GM10266 (cell line): ENCODE measurements around the gene PARVB.

ENCODE experiments used
- DNase-seq: peaks from one replicate; pipeline ENCODE4 v3.0.0; 2012; ENCODE audit errors: extremely low spot score
- TF ChIP-seq, protein P1 (sequence below): IDR thresholded peaks from 2 replicates; pipeline ENCODE4 v1.5.1; 2012; ENCODE audit warnings: mild to moderate bottlenecking, low read depth; ENCODE audit not compliant: control insufficient read depth, insufficient read depth; ENCODE audit errors: missing control alignments

The PARVB gene

DNA sequence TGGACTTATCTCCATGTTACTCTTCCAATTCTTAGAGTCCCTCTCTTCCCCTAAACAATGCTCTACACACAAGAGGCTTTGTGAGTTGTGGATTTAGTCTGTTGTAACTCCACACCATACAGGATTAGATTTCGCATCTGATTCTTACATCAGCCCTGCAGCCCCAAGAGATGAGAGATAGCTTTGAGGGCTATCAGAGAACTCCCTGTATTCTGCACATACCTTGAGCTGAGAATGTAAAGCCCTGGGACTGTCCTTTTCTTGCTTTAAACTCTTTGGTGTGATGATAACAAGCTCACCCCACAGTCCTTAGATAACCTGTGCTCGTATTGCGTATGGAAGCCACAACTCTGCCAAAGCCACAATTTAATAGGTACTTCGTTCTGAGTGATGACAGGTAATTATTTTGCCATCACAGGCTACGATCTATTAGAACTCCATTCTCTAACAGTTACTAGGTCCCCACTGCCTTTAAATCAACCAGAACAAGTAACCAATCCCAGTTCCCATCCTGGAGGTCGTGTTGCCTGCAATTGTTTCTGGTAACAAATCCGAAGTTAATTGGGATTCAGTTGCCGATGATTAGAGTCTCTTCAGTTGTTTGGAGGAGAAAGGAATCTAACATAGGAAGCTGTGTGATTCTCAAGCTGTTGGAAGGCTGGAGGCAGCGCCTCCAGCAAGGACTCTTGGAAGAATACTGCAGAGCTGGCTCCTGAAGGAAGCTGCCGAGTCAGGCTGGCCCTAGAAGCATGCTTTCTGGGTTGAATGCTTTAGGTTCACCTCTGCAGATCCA lies 155.3 kb downstream of the PARVB start:
- DNase-seq = no peak
- TF ChIP-seq, protein P1, sequence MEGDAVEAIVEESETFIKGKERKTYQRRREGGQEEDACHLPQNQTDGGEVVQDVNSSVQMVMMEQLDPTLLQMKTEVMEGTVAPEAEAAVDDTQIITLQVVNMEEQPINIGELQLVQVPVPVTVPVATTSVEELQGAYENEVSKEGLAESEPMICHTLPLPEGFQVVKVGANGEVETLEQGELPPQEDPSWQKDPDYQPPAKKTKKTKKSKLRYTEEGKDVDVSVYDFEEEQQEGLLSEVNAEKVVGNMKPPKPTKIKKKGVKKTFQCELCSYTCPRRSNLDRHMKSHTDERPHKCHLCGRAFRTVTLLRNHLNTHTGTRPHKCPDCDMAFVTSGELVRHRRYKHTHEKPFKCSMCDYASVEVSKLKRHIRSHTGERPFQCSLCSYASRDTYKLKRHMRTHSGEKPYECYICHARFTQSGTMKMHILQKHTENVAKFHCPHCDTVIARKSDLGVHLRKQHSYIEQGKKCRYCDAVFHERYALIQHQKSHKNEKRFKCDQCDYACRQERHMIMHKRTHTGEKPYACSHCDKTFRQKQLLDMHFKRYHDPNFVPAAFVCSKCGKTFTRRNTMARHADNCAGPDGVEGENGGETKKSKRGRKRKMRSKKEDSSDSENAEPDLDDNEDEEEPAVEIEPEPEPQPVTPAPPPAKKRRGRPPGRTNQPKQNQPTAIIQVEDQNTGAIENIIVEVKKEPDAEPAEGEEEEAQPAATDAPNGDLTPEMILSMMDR = no peak

DNA sequence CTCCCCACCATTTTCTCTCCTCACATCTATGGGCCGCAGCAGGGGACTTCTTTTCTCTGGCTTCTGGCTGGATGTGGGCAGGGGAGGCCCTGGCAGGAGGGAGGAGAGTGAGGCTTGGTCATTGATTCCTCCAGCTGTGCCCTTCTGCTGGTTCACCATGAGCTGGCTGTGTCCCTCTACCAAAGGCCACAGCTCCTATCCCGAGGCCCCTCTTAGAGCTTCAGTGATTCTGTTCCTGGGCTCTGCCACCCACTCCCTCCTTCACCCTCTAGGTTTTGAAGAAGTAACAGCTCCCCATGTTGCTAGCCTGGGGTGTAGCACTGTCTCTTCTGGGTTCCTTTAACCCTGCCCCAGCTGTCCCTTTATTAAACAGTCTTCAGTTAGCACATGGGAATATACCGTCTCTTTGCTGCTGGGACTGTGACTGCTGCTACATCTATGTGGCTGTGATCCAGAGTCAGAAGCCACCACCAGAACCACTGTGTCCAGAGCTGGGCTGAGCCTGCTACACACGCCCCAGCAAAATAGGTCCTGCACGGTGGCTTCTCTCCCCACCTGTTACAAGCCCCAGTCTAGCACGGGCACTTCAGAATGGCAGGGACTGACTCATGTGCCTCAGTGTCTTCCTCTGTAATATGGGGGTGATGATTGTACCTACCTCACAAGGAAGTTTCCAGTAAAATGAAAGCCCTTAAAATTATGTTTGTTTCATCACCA lies 156.0 kb downstream of the PARVB start:
- TF ChIP-seq, protein P1 = no peak
- DNase-seq = no peak

DNA sequence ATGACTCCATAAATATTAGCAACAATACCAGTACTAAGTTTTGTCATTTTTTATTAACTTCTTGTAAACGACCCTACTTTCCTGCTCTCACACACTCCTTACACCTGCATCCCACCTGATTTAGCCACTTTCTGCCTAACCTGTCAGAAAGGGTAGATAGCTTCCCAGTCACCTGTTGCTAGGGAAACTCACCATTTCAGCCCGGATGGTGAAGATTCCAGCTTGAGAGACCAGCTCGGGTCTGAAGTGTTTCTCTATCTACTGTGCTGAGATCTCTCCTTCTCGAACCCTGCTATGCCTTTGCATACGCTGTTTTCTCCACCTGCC lies 156.6 kb downstream of the PARVB start, which contains the start of gene PARVG:
PARVG (plus strand) TSS at position 220 of the 327 bp plus-strand sequence. CDS start 2,405 bp downstream, outside the sequence.
- TF ChIP-seq, protein P1 = no peak
- DNase-seq = peak; percentile 84

DNA sequence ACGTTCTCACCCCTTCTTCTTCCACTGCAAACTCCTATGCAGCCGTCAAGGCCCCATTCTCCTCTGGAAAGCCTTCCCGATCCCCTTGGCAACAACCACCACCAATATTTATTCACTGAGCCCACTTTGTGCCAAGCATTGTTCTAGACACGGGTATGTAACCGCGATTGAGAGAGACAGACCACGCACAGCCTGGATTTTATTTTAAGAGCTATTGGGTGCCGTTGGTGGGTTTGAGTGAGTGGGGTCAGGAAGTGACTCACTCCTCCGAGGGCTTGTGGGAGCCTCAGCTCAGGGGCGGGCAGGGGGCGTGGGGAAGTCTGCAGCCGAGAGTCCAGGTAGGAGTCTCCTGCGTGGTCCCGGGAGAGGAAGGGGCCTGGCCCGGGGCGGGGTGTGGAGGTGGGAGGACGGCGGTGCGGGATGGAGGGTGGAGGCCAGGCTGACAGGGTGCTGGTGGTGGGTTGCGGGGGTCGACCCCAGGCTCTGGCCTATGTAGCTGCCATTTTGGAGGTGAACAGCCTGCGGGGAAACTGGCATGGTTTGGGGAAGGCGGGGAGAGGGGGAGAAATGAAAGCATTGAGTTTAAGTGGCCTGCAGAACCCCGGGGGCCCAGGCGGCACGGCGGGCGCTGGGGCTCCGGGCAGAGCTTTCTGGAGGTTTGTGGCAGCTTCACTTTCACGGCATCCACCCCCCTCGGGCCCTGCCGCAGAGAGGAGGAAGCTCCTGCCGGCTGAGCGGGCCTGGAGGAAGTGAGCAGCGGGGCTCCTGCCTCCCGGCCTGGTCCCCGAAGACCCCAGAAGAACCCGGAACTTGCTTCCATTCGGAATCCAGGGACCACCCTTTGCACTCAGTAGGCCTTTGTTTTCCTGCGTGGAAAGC lies 157.2 kb downstream of the PARVB start:
- DNase-seq = peak; percentile 58
- TF ChIP-seq, protein P1 = no peak

DNA sequence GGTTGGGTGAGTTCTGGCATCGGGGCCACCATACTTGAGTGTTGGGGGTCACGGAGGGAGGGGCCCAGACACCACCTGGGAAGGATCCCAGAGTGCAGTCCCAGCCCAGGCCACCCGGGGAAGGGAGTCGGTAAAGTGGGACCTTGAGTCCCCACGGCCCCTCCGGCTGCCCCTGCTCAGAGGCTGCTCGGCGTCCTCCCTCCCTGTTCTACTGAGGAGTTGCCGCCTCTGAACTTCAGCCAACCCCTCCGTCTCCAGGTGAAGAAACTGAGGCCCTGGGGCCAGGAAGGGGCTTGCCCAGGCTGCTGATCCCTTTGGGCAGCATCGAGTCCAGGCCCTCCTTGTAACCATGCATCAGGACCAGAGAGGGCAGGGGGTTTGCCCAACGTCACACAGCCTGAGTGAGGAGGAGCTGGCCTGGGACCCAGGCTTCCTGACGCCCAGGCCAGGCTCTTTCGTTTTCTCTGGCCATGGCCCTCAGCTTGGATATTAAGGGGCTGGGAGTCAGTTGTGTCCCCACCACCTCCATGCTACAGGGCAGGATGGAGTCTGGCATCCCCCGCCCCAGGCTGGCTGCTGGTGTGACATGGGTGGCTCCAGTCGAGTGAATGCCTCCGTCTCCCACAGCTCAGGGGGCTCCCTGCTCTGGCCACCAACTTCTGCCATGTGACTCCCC lies 157.9 kb downstream of the PARVB start:
- TF ChIP-seq, protein P1 = no peak
- no peak for DNase-seq

DNA sequence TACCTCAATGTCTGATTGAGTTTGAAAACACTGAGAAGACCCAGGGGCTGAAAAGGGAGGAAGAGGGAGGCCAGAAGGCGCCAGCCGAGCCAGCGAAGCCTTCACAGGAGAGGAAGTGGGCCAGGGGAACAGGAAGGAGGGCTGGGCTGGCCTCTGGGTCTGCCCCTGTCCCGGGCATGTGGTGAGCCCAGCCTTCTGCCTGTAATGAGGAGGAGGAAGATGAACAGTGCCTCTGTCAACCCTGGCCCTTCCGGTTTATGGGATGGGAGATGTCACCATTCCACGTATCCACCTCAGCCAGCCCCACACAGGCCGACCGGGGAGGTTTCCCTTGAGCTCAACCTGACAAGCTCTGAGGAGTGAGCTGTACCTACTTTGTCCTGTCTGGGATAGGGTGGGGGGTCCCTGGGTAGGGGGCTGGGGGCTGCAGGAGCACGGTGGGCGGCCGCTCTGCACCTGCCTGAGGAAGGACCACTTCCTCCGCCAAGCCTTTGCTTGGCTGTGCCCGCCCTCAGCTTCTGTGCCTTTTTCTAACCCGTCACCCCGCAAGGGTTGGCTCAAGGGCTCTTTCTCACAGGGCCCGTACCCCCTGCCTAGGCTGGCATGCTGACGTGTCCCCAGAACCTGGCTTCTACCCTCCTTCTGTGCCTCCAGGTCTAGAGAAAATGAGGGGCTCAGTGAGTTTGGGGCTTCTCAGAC lies 158.6 kb downstream of the PARVB start:
- DNase-seq = peak; percentile 45

More for the DNA sequence above, 158.6 kb downstream of the PARVB start:
- TF ChIP-seq, protein P1 = no peak
